Lung (tissue), 12 donors: ENCODE measurements around the gene CACNA1I. TPM values are rescaled to one million over a fixed set of nuclear protein-coding genes. Genes with fewer than 3 reads are reported as not detected.

Experiments
- ATAC-seq: fragments of 200-7000 bp; cut with Tn5 transposase; one replicate; pipeline ENCODE4 v1.9.1; 2020; ENCODE audit warnings: moderate number of reproducible peaks; ENCODE audit not compliant: insufficient read depth, low FRiP score
- DNase-seq, 3 donors: peaks; one replicate each; pipeline ENCODE4 v3.0.0-alpha.2; 2013 to 2017
- H3K27ac ChIP-seq, 2 donors: one replicate each; pipeline ENCODE4 v1.5.1; 2013; ENCODE audit warnings: mild to moderate bottlenecking in 2 of 2, moderate library complexity in 2 of 2, control low read depth in 1 of 2, inconsistent platforms in 1 of 2, low read depth in 1 of 2, low read length in 1 of 2
- H3K27me3 ChIP-seq, 3 donors: one replicate each; pipeline ENCODE4 v1.5.1; 2013; ENCODE audit warnings: low read length in 2 of 3; ENCODE audit not compliant: control insufficient read depth in 3 of 3, insufficient read depth in 3 of 3
- H3K36me3 ChIP-seq, 4 donors: one replicate each; pipeline ENCODE4 v1.5.1; 2013; ENCODE audit warnings: low read length in 4 of 4, mild to moderate bottlenecking in 1 of 4, moderate library complexity in 1 of 4; ENCODE audit not compliant: control insufficient read depth in 4 of 4, insufficient read depth in 4 of 4
- H3K4me1 ChIP-seq, 5 donors: one replicate each; pipeline ENCODE4 v1.5.1; 2013; ENCODE audit warnings: low read length in 5 of 5, mild to moderate bottlenecking in 2 of 5, moderate library complexity in 1 of 5; ENCODE audit not compliant: control insufficient read depth in 5 of 5, insufficient read depth in 5 of 5
- H3K4me3 ChIP-seq: one replicate; pipeline ENCODE4 v1.5.1; 2013; ENCODE audit warnings: mild to moderate bottlenecking, control low read depth, moderate library complexity
- H3K9ac ChIP-seq, 2 donors: one replicate each; pipeline ENCODE4 v1.5.1; 2013; ENCODE audit warnings: low read length in 2 of 2, control low read depth in 1 of 2; ENCODE audit not compliant: insufficient read depth in 1 of 2
- H3K9me3 ChIP-seq, 4 donors: one replicate each; pipeline ENCODE4 v1.5.1; 2013; ENCODE audit warnings: low read length in 3 of 4, mild to moderate bottlenecking in 1 of 4, moderate library complexity in 1 of 4; ENCODE audit not compliant: control insufficient read depth in 4 of 4, insufficient read depth in 3 of 4
- CTCF ChIP-seq: IDR thresholded peaks from 2 replicates; pipeline ENCODE4 v1.5.1; 2012; ENCODE audit warnings: mild to moderate bottlenecking; ENCODE audit errors: control extremely low read depth, extremely low read depth
- WGBS, 2 donors: extraction: QIAGEN DNeasy Blood & Tissue Kit; methylation state at CpG; one replicate each; pipeline ENCODE4 v1.1.7; 2013; 5-methylcytosine and 5-hydroxymethylcytosine counted together
- polyA plus RNA-seq, 2 donors: library from polyadenylated mRNA; stranded (reverse); fragments of 200-250 nt; gene quantifications; one replicate each; pipeline ENCODE4 v1.2.1, GENCODE V29; 2013
- total RNA-seq, 2 donors: library from RNA; depleted of rRNA in 1 of 2; stranded (reverse); fragments of >200 nt in 1 of 2; gene quantifications; one replicate each; pipeline ENCODE4 v1.2.1, GENCODE V29; 2014 to 2021
- donor health status: control.
- donor health status: control.
- donor health status: Bipolar disorder and iron deficiency.
- donor health status: healthy.
- donor health status: DM: yes; HTN: yes; CAD: no.

Gene CACNA1I
- total and polyA plus RNA-seq, 4 donors, result 0.07 to 0.22 (median 0.16) TPM

GRCh38 chr22:39731481-39731880 lies 160.9 kb downstream of the CACNA1I start:
- peaks cover 0 to 20% (median 5%) of the 10 kb centered on the region in 3 donors for H3K27me3 ChIP-seq
- H3K27ac ChIP-seq, result no peak overlapping the region
- H3K9me3 ChIP-seq, result peaks cover 0 to 12% (median 0%) of the 10 kb centered on the region in 4 donors
- no peak for TF ChIP-seq CTCF
- H3K9ac ChIP-seq, result no peak overlapping the region
- no peaks in the 10 kb centered on the region for H3K36me3 ChIP-seq
- no peaks in the 10 kb centered on the region for H3K4me1 ChIP-seq
- WGBS, 2 donors, result 80 to 84% methylated on average over 5 of the region's 5 CpGs
- ATAC-seq (no peak), DNase-seq (no peak)
- no peak overlapping the region for H3K4me3 ChIP-seq

GRCh38 chr22:39731881-39732555 lies 161.5 kb downstream of the CACNA1I start:
- ATAC-seq (no peak), DNase-seq (no peak)
- TF ChIP-seq CTCF, result no peak
- Histone ChIP-seq H3K27me3 (peaks cover 0 to 17% (median 5%) of the 10 kb centered on the region in 3 donors), H3K36me3 (no peaks in the 10 kb centered on the region), H3K4me3 (no peak overlapping the region), H3K4me1 (no peaks in the 10 kb centered on the region), H3K27ac (no peak overlapping the region), H3K9me3 (peaks cover 0 to 12% (median 0%) of the 10 kb centered on the region in 4 donors), H3K9ac (no peak overlapping the region)
- WGBS, 2 donors, result 55 to 68% methylated on average over 12 of the region's 12 CpGs

- ATAC-seq (no peak), DNase-seq (no peak)
- H3K9me3 ChIP-seq, result peaks cover 0 to 12% (median 0%) of the 10 kb centered on the region in 4 donors
- H3K36me3 ChIP-seq, result no peaks in the 10 kb centered on the region
- no peak for TF ChIP-seq CTCF
- WGBS, 2 donors, result 76 to 87% methylated on average over 8 of the region's 8 CpGs
- no peaks in the 10 kb centered on the region for H3K4me1 ChIP-seq
- H3K4me3 ChIP-seq, result no peak overlapping the region
- peaks cover 0 to 20% (median 0%) of the 10 kb centered on the region in 3 donors for H3K27me3 ChIP-seq
- H3K9ac ChIP-seq, result no peak overlapping the region
- no peak overlapping the region for H3K27ac ChIP-seq
Measured at GRCh38 chr22:39732625-39733024, 162.1 kb downstream of the CACNA1I start.
